Spleen (tissue), 11 donors: ENCODE measurements around the gene SPG7. TPM values are rescaled to one million over a fixed set of nuclear protein-coding genes. Genes with fewer than 3 reads are reported as not detected.
A peak's percentile ranks its signal among the peaks of the same experiment; 100 is the strongest.

ENCODE experiments used
- DNase-seq: peaks from one replicate; pipeline ENCODE4 v3.0.0-alpha.2; 2020
- H3K27ac ChIP-seq, 8 donors: fragments of 200-600 bp; sonication (generic) in 7 of 8; 1 replicate in 4 of 8; 2 replicates in 4 of 8; pipeline versions ENCODE4 v1.5.0 to v1.8.0; 2016 to 2021; ENCODE audit warnings: inconsistent platforms in 4 of 8, mild to moderate bottlenecking in 4 of 8, moderate library complexity in 1 of 8
- H3K27me3 ChIP-seq, 7 donors: fragments of 200-600 bp; sonication (generic) in 6 of 7; replicated peaks in 1 of 7; 1 replicate in 4 of 7; 2 replicates in 3 of 7; pipeline versions ENCODE4 v1.5.0 to v1.8.0; 2016 to 2021; ENCODE audit warnings: inconsistent platforms in 3 of 7, mild to moderate bottlenecking in 1 of 7
- H3K36me3 ChIP-seq, 6 donors: fragments of 200-600 bp; sonication (generic) in 5 of 6; 1 replicate in 4 of 6; 2 replicates in 2 of 6; pipeline versions ENCODE4 v1.5.0 to v1.8.0; 2016 to 2021; ENCODE audit warnings: inconsistent platforms in 2 of 6
- H3K4me1 ChIP-seq, 6 donors: fragments of 200-600 bp; sonication (generic) in 5 of 6; 1 replicate in 3 of 6; 2 replicates in 3 of 6; pipeline versions ENCODE4 v1.5.0 to v1.8.0; 2016 to 2021; ENCODE audit warnings: inconsistent platforms in 3 of 6
- H3K4me3 ChIP-seq, 8 donors: fragments of 200-600 bp; sonication (generic) in 7 of 8; 1 replicate in 4 of 8; 2 replicates in 4 of 8; pipeline versions ENCODE4 v1.5.0 to v1.8.0; 2016 to 2021; ENCODE audit warnings: inconsistent platforms in 4 of 8, mild to moderate bottlenecking in 4 of 8, moderate library complexity in 2 of 8
- H3K9me3 ChIP-seq, 8 donors: fragments of 200-600 bp; sonication (generic) in 7 of 8; 1 replicate in 4 of 8; 2 replicates in 4 of 8; pipeline versions ENCODE4 v1.5.0 to v1.8.0; 2016 to 2021; ENCODE audit warnings: inconsistent platforms in 4 of 8
- CTCF ChIP-seq, 11 experiments: fragments of 200-600 bp in 7 of 11; fragments of 450-650 bp in 4 of 11; sonication (generic) in 4 of 11; IDR thresholded peaks in 8 of 11; conservative IDR thresholded peaks in 3 of 11; 1 replicate in 7 of 11; 2 replicates in 4 of 11; pipeline versions ENCODE4 v1.4.0 to v1.8.0; 2016 to 2021; ENCODE audit warnings: antibody characterized with exemption in 11 of 11, inconsistent platforms in 4 of 11, mild to moderate bottlenecking in 1 of 11
- POLR2A ChIP-seq, 3 donors: fragments of 450-650 bp; IDR thresholded peaks; one replicate each; pipeline ENCODE4 v1.5.1; 2017; ENCODE audit warnings: antibody characterized with exemption in 3 of 3, mild to moderate bottlenecking in 1 of 3
- POLR2AphosphoS5 ChIP-seq, 3 donors: sonication (generic); formaldehyde crosslinking; IDR thresholded peaks; one replicate each; pipeline ENCODE4 v1.5.1; 2017; ENCODE audit warnings: antibody characterized with exemption in 3 of 3
- WGBS, 5 donors: extraction: QIAGEN DNeasy Blood & Tissue Kit in 3 of 5; methylation state at CpG; one replicate each; pipeline versions ENCODE4 v1.1.5 to v1.1.7; 2013 to 2018; 5-methylcytosine and 5-hydroxymethylcytosine counted together
- intact Hi-C: fragments of 100-400 bp; cut with DNase I; formaldehyde crosslinking; loops from one replicate; pipeline ENCODE4 v1.15.0; 2023; ENCODE audit warnings: low total_unique reads
- polyA plus RNA-seq, 3 donors: library from polyadenylated mRNA; stranded (reverse); fragments of 200-250 nt; gene quantifications; one replicate each; pipeline ENCODE4 v1.2.1, GENCODE V29; 2013
- total RNA-seq, 7 donors: library from RNA; depleted of rRNA in 3 of 7; stranded (reverse); fragments of >200 nt in 3 of 7; fragmentation: NEBNext Ultra II Directional in 4 of 7; extraction: Animal tissue kit (Norgen Biotek cat#: 25700) in 4 of 7; gene quantifications; one replicate each; pipeline versions ENCODE4 v1.1.0 to v1.2.1, GENCODE V29; 2016 to 2021
- donor health status: healthy with polysubstance abuse.
- donor health status: DM: no; HTN: no; CAD: no; lungs with moderate emphysema.
- donor health status: DM: no; HTN: no; CAD: no.
- donor health status: Bipolar disorder and iron deficiency.
- donor health status: healthy.
- donor health status: DM: no; HTN: no; CAD: no.
- donor health status: DM: yes; HTN: yes; CAD: no.

The SPG7 gene
- total and polyA plus RNA-seq, 10 donors = 64.5 to 260 (median 144) TPM

GRCh38 chr16:89517128-89517527 is 8.9 kb downstream of the SPG7 start:
- 75 to 88% (median 80%) methylated on average over 9 of the region's 9 CpGs for WGBS, 5 donors
- Histone ChIP-seq H3K36me3 (peaks cover 0 to 100% (median 90%) of the 10 kb centered on the region in 6 donors), H3K4me1 (no peaks in the 10 kb centered on the region), H3K27me3 (no peaks in the 10 kb centered on the region), H3K4me3 (no peak overlapping the region), H3K9me3 (no peaks in the 10 kb centered on the region), H3K27ac (no peak overlapping the region)
- intact Hi-C loops = no loop called here
- TF ChIP-seq POLR2AphosphoS5 (IDR thresholded peaks at IDR 0.05) = no peak
- no peak for TF ChIP-seq POLR2A (IDR thresholded peaks at IDR 0.05)
- TF ChIP-seq CTCF (IDR thresholded peaks at IDR 0.05 in 8 of 11, conservative IDR thresholded peaks at IDR 0.05 in 3 of 11) = no peak
- no peak for DNase-seq

GRCh38 chr16:89519881-89520280 is 11.7 kb downstream of the SPG7 start:
- H3K27ac ChIP-seq = no peak overlapping the region
- no peak overlapping the region for H3K4me3 ChIP-seq
- H3K27me3 ChIP-seq = no peaks in the 10 kb centered on the region
- no peak for DNase-seq
- H3K9me3 ChIP-seq = no peaks in the 10 kb centered on the region
- intact Hi-C loops = no loop called here
- TF ChIP-seq POLR2A (IDR thresholded peaks at IDR 0.05) = no peak
- H3K4me1 ChIP-seq = peaks cover 0 to 18% (median 3%) of the 10 kb centered on the region in 6 donors
- peaks cover 0 to 100% (median 89%) of the 10 kb centered on the region in 6 donors for H3K36me3 ChIP-seq
- WGBS, 5 donors = 84 to 95% (median 89%) methylated on average over 15 of the region's 15 CpGs

- DNase-seq = no peak
- Histone ChIP-seq H3K27ac (no peak overlapping the region), H3K9me3 (no peaks in the 10 kb centered on the region), H3K27me3 (no peaks in the 10 kb centered on the region), H3K4me1 (peaks cover 0 to 31% (median 7%) of the 10 kb centered on the region in 6 donors), H3K36me3 (peaks cover 0 to 100% (median 91%) of the 10 kb centered on the region in 6 donors), H3K4me3 (no peak overlapping the region)
- intact Hi-C loops = no loop called here
- TF ChIP-seq POLR2A (IDR thresholded peaks at IDR 0.05) = no peak
- peak in 1 of 3 donors; percentile 22 for TF ChIP-seq POLR2AphosphoS5 (IDR thresholded peaks at IDR 0.05)
- TF ChIP-seq CTCF (IDR thresholded peaks at IDR 0.05 in 8 of 11, conservative IDR thresholded peaks at IDR 0.05 in 3 of 11) = no peak
- 94 to 98% (median 97%) methylated on average over 29 to 31 of the region's 31 CpGs for WGBS, 5 donors
Observed at GRCh38 chr16:89522287-89522686, 14.1 kb downstream of the SPG7 start.

GRCh38 chr16:89523680-89524344 is 15.6 kb downstream of the SPG7 start:
- peaks cover 0 to 100% (median 87%) of the 10 kb centered on the region in 6 donors for H3K36me3 ChIP-seq
- no peak for DNase-seq
- H3K27ac ChIP-seq = peak overlapping the region in 4 of 8 donors; percentile 49 to 63 (median 52)
- no peak for TF ChIP-seq POLR2A (IDR thresholded peaks at IDR 0.05)
- no peak for TF ChIP-seq CTCF (IDR thresholded peaks at IDR 0.05 in 8 of 11, conservative IDR thresholded peaks at IDR 0.05 in 3 of 11)
- peak; percentile 48 to 67 (median 49) for TF ChIP-seq POLR2AphosphoS5 (IDR thresholded peaks at IDR 0.05)
- H3K27me3 ChIP-seq = no peaks in the 10 kb centered on the region
- peak overlapping the region in 1 of 8 donors; percentile 25 for H3K4me3 ChIP-seq
- no peaks in the 10 kb centered on the region for H3K9me3 ChIP-seq
- peaks cover 0 to 31% (median 7%) of the 10 kb centered on the region in 6 donors for H3K4me1 ChIP-seq
- WGBS, 5 donors = 67 to 87% (median 78%) methylated on average over 23 to 32 of the region's 32 CpGs
- intact Hi-C loops = no loop called here
